Hindlimb muscle (tissue), 1 donor: ENCODE measurements around the gene GBP7. TPM values are rescaled to one million over a fixed set of nuclear protein-coding genes. Genes with fewer than 3 reads are reported as not detected.
"Not testable (repeated sequence)": the region's sequence is repeated elsewhere in the genome, so short reads cannot be mapped to it uniquely, and the experiment has no call there.

Experiments used
- DNase-seq: peaks from one replicate; pipeline ENCODE4 v3.0.0-alpha.2; 2013
- polyA plus RNA-seq: library from polyadenylated mRNA; unstranded; fragments of 120-200 nt; gene quantifications from one replicate; pipeline ENCODE4 v1.2.1, GENCODE V29; 2013; ENCODE audit not compliant: insufficient read length

The GBP7 gene
- not detected for polyA plus RNA-seq

DNA sequence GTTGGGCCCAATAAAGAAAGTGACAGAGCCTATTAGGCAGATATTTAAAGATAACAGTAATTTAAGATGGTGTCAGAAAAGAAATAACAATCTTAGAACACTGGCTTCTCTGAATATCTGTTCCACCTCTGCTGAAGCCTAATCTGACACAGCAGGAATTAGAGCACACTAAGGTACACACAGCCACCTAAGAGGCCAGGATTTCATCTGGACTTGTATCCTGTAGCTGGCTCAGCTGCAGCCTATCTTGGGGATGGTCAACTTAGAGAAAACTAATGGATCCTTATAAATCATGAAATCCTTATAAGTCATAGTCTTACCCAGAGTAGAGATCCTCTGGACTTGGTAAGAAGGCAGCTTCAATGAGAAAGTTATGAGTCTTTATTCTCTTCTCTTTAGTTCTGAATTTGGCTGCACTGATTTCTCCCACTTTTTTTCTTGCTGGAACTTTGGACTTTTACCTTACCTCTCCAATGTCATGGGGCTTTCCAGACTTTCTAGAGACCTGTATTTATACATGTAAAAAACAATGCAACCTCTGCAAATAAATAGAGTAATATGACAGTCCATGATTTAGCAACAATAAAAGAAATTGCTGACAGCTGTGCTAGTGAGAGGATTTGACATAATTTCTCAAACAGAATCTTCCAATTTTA is at the start of gene GBP7:
Gene GBP7 (minus strand): TSS at position 403 of the 656 bp plus-strand sequence. CDS start 4,068 bp downstream, outside the sequence.
- DNase-seq, result no peak

- DNase-seq, result no peak
These were observed 45.5 kb upstream of the GBP7 start for GRCh38 chr1:89221341-89221740.

DNA sequence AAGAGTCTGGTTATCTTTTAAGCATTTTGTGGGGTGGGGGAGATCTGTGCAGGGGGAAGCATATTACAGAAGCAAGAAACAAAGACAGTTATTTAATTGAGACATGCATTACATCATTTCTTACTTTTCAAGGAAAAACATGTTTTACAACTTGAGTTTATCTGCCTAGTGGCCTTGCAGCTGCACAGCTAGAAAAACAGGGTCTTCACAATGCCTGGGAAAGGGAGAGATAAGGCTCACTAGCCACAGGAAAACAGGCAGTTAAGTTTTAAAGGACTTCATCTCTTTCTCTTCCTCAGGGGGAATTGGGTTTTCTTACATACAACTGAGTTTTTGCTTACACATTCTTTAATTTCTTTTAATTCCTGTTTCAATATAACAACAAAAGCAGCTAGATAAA is 44.0 kb upstream of the GBP7 start:
- DNase-seq, result not testable (repeated sequence)

DNA sequence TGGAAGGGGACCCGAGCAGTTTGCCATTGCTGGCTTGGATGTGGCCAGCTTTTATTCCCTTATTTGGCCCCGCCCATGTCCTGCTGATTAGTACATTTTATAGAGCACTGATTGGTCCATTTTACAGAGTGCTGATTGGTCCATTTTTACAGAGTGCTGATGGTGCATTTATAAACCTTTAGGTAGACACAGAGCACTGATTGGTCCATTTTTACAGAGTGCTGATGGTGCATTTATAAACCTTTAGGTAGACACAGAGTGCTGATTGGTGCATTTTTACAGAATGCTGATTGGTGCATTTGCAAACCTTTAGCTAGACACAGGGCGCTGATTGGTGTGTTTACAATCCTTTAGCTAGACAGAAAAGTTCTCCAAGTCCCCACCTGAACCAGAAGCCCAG is 43.1 kb upstream of the GBP7 start:
- not testable (repeated sequence) for DNase-seq

GRCh38 chr1:89213347-89213746 is 37.5 kb upstream of the GBP7 start:
- no peak for DNase-seq

DNA sequence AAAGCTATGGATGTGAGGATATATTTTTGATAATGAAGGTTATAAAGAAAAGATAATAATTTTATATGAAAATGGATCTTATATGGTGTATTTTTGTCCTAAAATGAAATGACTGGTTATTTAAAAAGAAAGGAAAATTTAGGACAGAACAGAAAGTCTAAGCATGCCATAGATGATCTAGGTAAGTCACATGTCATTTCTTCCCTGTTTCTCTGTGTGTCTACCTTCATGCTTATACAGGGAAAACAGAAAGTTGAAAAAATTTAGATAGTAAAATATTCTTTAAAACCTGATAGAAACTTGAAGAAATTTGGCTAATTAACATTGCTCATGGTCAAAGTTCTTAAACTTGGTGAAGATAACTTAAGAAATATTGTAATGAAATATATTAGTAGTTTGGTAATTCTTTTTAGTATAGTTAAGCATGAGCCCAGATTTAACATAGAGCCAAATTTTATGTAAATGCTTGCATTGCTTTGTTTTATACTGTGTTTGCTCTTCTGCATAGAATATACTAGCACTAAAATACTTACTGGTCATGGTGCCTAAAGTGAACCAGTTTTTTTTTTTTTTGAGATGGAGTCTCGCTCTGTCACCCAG is 35.3 kb upstream of the GBP7 start:
- no peak for DNase-seq

DNA sequence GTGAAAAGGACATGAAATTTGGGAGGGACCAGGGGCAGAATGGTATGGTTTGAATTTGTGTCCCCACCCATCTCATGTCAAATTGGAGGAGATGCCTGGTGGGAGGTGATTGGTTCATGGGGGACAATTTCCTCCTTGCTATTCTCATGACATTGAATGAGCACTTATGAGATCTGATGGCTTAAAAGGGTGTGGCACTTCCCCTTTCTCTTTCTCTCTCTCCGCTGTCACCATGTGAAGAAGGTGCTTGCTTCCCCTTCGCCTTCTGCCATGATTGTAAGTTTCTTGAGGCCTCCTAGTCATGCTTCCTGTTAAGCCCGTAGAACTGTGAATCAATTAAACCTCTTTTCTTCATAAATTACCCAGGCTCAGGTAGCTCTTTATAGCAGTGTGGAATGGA is 30.6 kb upstream of the GBP7 start:
- DNase-seq, result no peak

DNA sequence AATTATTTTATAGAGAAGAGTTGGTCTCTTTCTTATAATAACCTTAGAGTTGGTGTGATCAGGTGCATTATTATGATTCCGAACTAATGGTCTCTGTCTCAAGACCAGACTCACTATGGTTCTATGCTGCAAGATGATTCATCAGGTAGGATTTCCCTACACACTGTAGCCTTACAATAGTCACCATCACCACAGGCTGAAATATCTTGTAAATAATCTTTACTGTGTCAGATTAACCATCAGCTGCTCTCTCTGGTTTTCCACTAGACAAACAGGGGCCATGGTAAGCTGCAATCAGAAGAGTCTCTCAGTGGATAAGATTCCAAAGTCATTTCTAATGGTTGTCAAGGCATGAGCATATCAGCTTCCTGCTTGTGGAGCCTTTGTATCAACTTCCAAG is 27.4 kb upstream of the GBP7 start:
- DNase-seq, result no peak

DNA sequence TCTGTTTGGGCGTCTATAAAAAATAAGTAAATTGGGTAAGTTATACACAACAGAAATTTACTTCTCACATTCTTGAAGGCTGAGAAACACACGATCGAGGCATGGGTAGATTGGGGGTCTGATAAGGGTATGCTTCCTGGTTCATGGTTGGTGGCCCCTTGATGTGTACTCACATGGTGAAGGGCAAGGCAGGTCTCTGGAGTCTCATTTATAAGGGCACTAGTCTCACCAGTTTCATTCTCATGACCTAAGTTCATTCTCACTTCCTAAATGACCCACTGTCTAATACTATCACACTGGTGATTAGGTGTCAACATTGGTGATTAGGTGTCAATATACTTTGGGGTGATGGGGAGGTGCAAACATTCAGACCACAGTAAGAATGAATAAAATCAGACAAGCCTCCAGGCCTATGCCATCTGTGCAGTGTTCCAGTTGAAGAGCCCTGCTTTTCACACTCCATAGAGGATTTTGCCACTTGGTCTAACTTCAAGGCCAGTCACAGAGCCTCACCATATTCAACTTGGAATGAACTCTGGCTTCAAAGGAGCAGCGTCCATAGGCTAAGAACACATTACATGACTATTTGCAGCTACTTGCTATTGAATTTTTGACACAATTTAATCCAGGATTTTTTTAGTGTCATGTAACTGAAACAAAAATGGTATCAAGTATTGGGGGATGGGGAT is 25.4 kb upstream of the GBP7 start:
- DNase-seq, result no peak

GRCh38 chr1:89200663-89201062 is 24.9 kb upstream of the GBP7 start:
- no peak for DNase-seq

- no peak for DNase-seq
These were observed 23.8 kb upstream of the GBP7 start for GRCh38 chr1:89199525-89200031.

DNA sequence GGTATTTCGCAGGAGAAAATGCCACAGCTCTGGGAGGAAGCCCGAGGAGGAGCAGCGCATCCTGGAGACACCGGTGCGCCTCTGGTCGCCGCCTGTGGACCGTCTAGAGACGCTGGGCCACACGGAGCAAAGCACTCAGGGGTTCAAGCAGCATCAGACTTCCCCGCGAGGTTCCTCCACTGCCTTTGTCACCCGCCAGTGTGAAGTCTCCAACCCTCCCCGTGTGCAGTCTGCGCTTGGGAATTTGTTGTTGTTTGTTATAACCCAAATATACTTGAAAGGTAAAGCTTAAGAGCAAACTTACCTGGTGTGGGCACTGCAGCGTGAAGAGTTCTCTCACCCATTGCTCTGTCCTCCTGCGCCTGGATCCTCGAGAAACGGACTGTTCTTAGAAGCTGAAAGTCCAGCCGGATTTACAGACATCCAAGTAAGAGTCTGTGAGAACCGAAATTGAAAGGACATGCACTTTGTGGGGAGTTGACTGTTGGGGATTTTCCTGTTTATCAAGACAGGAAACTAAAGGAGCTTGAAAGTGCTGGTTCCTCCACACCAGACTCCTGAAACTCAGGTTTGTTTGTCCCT is 22.8 kb upstream of the GBP7 start, which contains the start of gene GBP4:
Gene GBP4 (minus strand): TSS at position 452 of the 582 bp plus-strand sequence. CDS start 108 bp downstream, at position 344.
- peak; percentile 9 for DNase-seq

- no peak for DNase-seq
These were observed 22.3 kb upstream of the GBP7 start for GRCh38 chr1:89198081-89198480.

- no peak for DNase-seq
These were observed 19.7 kb upstream of the GBP7 start for GRCh38 chr1:89195476-89195875.

- DNase-seq, result no peak
These were observed 15.5 kb upstream of the GBP7 start for GRCh38 chr1:89191314-89191713.

DNA sequence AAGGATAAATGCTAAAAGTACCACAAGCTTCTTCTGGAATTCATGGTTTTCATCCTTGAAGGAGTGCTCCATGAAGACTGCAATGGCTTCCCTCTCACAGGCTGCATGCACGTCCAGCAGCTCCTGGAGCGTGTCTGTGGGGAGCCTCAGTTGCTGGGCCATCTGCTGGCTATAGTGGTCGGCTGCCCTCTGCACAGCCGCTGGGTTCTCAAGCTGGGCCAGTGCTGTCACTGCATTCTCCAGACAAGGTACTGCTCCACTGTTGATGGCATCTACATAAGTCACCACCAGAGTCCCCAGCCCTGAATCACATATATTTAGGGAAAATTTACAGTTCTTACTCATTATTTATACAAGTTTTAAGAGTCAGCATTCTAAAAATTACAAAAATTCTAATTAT is 14.2 kb upstream of the GBP7 start:
- no peak for DNase-seq

DNA sequence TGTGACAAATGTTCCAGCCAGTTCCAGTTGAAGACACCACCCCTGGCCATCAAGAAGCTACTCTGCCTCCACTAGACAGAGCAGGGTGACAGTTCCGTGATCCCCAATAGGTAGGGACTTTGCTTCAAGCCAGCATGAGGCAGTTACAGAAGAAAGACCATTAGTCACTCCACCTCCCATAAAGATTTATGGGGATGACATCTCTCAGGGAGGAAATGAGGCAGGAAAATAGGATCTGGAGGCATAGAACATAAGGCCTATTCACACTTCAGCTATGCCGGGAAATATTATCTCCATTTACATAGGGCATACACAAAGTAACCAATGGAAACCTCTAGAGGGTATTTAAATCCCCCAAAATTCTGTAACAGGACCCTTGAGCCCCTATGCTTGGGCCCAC is 3.5 kb upstream of the GBP7 start:
- no peak for DNase-seq

- DNase-seq, result no peak
These were observed 1.2 kb upstream of the GBP7 start for GRCh38 chr1:89176971-89177370.

- no peak for DNase-seq
These were observed 1.3 kb downstream of the GBP7 start for GRCh38 chr1:89174491-89174890.

- DNase-seq, result no peak
These were observed 3.2 kb downstream of the GBP7 start for GRCh38 chr1:89172468-89173143.

DNA sequence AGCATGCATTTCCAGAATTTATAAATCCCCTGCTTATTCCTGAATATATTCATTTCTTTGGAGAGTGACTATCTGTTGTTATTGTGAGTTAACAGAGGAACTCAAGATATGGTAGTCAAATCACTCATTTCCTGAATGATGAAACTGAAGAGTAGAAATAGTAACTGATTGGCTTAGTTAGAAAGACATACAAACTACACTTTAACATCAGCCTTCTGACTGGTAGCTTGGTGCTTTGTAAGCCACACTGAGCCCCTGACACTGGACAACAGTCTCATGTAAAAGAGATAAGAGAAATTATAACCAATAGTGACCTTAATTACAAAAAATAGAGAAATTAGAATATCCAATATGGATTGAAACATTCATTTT is 4.8 kb downstream of the GBP7 start:
- DNase-seq, result no peak

GRCh38 chr1:89170170-89171066 is 5.4 kb downstream of the GBP7 start:
- no peak for DNase-seq
